GM12891 (cell line): ENCODE results near the gene NEK11.

Experiments
- POLR2A ChIP-seq: IDR thresholded peaks from 2 replicates; pipeline ENCODE4 v1.6.1; 2011; ENCODE audit warnings: low read depth, low read length, control low read depth
- TAF1 ChIP-seq: IDR thresholded peaks from 2 replicates; pipeline ENCODE4 v1.6.1; 2011; ENCODE audit warnings: low read depth, low read length, control low read depth

GRCh38 chr3:131142580-131142979 is 115.9 kb downstream of the NEK11 start:
- TF ChIP-seq TAF1 (no peak), POLR2A (no peak)
